ENCODE results near the gene FGD6.
"Not testable (repeated sequence)": the region's sequence is repeated elsewhere in the genome, so short reads cannot be mapped to it uniquely, and the experiment has no call there.

The FGD6 gene

DNA sequence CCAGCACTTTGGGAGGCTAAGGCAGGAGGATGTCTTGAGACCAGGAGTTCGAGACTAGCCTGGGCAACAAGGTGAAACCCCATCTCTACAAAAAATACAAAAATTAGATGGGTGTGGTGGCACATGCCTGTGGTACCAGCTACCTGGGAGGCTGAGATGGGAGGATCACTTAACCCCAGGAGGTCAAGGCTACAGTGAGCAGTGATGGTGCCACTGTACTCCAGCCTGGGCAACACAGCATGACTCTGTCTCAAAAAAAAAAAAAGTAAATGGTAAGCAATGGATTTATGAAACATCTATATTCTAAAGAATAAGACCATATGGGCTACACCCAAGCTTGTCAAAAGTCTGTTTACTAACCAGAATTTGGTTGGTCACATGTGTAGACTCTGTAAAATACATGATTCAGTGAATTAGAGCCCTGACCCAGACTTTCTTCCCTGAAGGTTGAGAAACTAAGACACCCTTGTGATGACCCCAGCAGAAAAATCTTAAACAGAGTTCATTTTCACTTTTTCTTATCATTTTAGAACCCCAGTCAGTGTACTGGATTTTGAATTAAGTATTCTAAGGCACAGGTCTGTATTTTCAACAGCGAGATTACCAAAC lies 12.1 kb downstream of the FGD6 start:
- no peak for DNase-seq

DNA sequence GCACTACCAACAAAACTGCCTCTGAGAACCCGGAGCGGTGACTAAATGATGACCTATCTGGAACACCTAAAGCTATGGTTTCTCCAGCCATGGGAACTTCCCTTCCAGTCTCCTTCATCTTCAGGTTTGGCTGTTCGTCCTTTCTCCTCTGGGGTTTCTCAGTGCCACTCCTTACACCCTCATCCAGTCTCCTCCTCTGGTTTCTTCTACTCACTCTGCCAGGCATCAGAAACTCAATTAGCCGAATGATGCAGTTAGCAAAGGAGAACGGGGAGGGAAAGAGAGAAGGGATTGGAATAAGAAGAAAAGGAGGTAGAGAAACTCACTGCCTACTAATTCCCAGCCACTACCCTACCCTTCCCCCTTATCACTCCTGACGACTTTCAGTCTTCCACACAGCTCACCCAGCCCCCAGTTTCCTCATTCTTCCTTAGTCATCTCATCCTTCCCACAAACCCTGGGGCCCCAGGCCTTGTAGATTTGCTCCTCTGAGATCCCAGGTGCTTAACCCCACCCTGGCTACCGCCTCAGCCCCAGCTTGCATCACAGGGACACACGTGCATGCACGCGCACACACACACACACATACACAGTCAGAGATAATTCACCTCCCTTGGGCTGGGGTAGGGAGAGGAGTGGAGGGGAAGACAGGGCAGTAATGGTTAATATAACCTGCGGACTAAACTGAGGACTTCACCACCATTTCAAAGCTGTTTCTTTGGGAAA lies 13.0 kb downstream of the FGD6 start:
- DNase-seq = peak in 1 of 14 donors; percentile 17

DNA sequence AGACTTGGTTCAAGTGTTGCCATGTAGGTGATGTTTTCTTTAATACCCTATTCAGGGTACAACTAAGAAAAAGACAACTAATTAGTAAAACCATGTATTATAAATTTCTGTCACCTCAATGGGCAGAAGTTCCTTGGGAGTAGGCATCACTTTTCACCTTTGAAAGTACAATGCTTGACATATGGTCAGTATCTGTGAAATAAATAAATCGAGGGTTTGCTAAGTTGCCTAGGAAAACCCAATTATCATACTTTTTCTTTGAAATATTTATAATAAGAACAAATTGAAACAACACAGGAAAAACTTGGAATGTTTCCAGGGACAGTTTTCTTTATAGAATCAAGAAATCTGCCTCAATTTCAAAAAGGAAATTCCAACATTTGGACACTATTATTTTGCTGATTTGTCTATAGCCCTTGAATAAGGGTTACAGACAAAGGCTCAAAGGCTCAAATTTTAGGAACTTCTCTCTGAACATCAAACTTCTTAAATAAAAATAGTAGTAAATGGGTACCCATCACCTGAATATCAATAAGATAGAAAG lies 13.7 kb downstream of the FGD6 start:
- no peak for DNase-seq

DNA sequence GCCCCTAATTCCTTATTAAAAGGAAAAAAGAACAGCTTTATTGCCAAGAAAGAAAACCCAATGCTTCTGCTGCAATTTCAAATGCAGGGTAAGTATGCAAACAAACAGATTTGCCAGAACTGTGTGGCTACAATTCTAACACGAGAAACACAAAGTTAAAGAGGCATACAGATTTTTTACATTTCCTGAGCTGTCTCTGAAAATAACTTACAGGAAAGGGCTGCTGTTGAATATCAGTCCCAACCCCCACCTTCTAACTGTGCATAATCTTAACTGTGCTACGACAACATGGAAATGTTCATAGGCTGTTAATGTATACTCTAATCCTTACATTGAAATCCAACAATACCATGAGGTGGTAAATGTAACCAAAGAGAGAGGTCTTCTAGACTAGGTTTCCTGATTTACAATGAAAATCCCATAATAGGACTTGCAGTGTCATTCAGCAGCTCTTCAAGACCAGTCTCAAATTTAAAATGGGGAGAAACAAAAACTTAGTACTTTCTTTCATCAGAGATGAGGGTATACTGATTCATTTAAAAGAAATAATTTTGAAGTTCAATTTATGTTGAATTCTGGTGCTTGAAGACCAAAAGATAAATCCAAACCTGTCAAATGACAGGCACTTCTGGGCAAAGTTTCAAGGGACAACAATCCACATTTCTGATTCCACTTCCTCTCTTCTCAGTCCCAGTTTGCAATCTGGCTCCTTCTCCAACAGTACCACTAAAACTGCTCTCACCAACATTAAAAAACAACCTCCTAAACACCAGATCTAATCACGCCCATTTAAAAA lies 14.4 kb downstream of the FGD6 start:
- DNase-seq = peak in 1 of 14 donors; percentile 6

DNA sequence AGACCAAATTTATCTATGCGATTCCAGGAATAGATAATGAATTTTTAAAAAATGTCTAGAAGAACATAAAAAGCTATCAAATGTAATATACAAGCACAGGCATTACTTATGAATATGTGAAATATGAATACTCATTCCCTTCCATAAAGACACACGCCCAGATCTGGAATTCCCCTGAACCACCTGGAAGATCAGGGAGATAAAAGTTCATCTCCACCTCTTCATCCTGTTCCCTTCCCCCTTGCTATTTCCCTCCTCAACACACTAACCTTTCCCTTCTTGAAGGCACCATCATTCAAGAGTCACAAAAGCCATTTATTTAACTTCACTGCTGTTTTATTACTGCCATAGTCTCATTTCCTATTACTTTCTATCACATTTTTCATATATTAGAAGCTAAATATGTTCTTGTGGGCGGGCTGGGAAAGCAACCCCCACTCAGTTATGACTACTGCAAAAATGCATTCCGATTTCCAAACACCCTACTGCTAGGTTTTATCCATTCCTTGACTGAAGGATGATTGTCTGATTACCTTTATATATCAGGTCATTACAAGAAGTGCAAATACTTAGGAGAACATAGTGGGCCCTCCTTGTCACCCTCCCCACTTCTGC lies 16.1 kb downstream of the FGD6 start:
- no peak for DNase-seq

DNA sequence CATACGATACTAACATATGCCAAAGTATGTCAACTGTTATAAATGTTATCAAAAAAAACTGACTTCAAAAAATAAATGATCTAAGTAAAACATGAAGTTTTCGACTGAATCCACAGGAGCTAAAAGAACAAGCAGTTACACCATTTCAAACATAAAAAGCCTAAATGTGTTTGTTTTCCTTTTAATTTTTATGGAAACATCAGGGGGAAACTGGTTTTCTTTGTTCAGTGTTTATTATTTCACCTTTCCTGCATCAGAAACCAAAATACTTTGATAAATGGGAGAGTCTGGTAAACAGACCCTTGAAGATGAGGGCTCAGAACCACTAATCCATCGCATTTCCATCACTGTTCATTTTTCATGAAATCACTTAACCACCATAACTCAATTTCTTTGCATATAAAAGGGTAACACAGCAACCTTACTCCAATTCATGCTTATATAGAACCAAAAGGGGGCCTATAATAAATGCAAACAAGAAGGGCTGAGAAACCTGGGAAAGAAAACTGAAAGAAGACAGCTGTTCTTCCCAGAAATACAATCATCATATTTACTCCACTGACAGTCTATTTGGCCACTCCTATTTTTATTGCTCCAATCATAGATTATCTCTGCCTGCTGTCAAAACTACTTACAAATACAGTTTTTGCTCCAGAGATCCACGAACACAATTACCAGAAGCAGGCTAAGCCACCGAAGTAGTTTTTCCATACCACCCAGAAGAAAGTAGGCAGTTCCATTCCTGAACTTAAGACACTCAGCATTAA lies 17.0 kb downstream of the FGD6 start:
- DNase-seq = no peak

DNA sequence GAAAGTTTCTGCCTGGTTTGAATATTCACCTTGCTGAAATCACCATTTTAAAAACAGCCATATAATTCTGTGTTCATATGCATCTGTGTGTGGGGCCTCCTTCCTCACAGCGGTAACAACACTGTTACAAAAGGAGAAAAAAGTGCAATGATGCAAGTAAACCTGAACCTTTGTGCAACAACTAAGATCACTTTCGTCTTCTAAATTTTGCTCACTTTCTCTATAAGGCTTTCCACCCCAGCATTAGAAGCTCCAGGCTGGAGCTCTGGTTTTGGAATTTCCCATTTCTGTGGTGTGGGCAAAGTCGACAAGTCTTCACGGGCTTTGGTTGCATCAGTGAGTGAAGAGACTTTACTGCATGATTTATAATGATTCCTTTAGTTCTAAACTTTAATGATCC lies 18.4 kb downstream of the FGD6 start:
- no peak for DNase-seq

DNA sequence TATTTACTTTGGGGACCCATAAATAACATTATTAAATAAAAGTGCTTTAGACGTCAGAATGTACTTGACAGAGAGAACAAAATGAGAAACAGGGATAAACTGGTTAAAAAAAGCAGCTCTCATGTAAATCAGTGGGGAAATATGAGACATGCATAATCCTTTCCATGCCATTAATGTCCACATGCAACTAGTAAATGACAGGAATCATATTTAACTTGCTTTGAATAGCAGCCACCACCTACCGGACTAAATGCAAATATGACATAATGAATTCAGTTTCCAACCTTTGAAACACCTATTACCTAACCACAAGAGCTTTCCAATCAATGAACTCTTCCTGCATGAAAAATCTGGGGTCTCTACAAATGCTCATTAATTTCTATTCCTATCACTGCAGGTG lies 19.6 kb downstream of the FGD6 start:
- DNase-seq = no peak

DNA sequence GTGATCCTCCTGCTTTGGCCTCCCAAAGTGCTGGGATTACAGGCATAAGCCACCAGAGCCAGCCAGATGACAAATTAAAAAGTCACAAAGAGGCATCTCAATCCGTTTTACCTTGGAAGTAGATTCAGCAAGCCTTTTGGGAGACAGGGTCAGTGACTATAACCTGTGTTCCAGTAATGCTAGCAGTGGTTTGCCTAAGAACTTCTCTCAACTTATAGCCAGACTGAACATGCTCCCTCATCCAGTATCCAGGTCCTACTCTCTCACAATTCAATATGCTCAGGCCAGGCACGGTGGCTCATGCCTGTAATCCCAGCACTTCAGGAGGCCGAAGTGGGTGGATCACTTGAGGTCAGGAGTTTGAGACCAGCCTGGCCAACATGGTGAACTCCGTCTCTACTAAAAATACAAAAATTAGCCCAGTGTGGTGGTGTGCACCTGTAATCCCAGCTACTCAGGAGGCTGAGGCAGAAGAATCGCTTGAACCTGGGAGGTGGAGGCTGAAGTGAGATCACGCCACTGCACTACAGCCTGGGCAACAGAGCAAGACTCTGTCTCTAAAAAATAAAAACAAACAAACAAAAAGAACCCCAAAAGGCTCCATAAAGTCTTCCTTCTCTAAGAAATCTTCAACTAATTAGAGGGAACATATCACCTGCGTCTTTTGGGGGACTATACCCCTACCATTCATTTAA lies 20.2 kb downstream of the FGD6 start:
- DNase-seq = not testable (repeated sequence)

DNA sequence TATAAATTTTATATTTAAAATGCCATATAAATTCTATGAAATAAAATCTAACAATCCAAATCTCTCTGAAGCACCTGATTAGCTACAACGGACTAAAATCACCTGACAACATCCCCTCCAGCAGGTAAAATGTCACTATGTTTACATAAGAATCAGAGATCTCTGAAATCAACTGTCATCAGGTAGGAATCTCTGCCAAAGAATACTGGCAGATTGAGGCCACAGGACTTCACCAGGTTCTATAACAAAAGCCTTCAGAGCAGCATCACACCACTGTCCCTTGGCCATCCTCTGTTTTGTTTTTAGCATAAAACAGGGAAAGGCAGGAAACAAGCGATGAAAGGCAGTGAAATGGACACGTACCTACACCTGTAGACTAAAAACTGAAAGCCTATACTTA lies 22.1 kb downstream of the FGD6 start:
- DNase-seq = no peak

DNA sequence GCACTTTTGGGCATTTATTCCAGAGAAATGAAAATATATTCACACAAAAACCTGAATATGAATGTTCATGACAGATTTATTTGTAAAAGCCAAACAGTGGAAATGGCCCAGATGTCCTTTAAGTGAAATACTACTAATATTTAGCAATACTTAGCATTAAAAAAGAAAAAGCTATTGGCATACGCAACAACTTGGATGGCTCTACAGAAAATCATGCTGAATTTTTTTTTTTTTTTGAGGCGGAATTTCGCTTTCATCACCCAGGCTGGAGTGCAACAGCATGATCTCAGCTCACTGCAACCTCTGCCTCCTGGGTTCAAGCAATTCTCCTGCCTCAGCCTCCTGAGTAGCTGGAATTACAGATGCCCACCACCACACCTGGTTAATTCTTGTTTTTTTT lies 24.1 kb downstream of the FGD6 start:
- no peak for DNase-seq

DNA sequence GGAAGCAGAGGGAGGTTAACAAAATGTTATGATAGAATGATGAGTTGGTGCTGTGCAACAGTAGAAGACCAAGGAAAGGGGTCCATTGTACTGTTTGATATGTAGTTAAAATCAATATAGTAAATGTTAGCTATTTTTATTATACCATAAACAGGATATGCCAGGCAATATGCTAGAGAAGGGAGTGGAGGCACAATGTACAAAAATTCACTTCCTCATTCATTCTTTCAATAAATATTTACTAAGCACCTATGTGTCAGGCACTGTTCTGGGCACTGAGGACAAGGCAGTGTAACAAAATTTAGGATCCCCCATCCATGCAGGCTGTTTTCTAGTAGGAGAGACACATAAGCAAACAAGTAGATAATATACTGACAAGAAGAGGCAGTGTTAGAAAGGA lies 25.0 kb downstream of the FGD6 start:
- DNase-seq = no peak

DNA sequence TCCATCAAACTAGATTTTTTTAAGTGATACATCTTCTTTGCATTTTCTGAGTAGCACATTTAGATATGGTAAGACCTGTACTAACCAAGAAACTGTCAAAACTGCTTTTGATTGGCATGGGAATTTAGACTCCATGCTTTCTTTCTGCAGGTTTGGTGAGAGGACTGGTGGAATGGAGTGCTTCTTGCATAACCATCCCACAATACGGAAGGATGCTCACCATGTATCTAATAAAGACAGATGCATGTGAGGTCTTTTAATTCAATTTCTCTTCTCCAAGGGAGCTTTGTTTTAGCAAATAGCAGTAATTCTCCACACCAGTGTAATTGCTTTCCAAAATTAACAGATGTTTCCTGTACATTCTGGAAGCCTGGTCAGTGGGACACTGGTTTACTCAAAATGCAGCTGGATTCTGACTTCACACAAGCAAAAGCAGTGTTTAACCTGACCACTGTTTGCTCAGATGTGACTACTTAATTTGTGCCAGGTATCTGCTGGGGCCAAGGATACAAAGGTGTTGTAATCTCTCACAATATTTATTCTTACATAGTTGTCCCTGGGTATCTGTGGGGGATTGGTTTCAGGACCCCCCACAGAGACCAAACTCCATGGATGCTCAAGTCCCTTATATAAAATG lies 26.1 kb downstream of the FGD6 start:
- DNase-seq = no peak

DNA sequence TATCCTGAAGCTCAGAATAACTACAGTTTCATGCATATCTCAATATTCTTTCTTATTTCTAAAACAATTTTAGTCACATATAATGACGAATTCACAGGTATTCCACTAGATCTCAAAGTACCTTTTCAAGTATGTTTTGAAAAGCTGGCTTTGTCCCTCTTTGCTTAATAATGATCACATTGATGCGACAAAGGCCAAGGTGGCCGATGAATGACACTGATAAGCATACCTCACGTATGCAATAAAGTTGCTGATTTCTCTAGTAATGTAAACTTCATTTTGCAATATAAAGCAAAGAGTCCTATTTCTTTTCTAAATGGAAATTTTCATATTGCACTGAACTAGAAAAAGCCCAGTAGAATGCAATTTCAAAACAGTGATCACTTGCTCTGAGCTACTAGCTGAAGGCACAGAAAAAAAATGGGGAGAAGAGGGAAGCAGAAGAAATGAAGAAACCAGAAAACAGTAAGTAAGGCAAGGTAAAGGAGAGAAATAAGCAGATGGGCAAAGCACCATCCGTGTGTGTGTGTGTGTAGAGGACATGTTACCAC lies 29.3 kb downstream of the FGD6 start:
- no peak for DNase-seq

DNA sequence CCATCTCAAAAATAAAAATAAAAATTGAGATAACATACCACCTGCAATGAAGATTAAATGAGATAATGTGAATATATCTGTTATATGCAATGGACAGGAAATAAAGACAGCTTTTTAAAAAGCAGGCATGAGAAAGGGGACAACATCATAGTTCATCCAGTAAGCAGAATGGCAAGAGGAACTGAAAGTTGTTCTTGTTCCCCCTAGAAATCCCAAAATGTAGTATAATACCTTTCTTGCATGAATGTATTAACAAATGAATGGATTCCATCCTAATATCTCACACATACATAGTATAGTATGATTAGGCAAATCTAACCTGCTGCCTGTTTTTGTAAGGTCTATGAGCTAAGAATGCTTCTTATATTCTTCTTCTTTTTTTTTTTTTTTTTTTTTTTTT lies 31.4 kb downstream of the FGD6 start:
- DNase-seq = no peak

DNA sequence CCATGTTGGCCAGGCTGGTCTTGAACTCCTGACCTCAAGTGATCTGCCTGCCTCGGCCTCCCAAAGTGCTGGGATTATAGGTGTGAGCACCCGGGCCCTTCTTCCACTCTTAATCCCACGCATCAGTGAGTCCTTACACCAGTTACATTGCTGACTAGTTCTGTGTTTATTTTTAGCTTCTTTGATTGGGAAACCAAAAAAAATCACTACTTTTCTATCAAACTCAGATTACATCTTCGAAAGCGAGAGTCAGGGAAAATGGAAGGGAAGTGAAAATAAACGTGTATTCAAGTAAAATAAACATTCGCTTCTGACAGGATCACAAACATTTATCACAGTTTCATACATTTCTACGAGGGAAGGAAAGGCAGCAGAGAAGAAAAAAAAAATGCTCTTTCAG lies 32.2 kb downstream of the FGD6 start:
- DNase-seq = no peak

DNA sequence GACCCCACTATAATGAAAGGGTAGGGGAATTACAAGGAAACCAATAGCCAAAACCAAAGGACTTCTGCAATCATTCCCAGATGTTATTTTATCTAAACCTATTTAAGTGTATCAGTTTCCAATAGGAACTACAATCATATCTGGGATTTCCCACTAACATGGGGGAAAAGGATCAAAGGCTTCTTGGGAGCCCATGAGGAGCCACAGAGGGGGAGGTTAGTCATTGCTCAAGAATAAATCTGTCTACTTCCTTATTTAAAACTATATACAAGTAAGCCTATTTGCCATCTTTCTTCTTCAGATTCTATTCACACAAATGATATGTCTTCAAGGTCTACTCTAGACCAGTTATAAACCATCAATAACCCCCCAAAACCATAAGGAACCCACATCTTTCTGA lies 33.1 kb downstream of the FGD6 start:
- no peak for DNase-seq

DNA sequence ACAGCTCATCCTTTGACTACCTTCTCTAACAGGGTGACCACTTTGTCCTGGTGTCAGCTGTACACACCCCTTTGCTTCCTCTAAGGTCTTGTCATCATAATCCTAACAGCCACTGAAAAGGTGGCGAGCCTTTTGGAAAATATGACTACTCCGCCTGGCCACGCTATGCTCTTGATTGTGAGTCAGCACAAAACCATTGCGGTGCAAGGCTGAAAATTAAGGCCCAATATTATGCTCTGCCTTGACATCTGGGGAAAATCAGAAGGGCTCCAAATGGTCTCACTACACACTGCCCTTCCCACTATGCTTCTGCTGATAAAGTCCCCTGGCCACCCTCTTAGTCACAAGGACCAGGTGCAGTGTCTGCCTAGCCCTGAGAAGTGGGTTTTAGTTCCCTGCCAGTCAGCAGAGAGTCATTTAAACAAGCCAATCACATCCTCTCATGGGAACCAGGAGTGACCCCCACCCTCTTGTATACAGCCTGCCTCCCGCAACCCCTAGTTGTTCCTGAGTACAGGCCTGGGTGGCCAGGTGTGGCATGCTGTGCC lies 34.3 kb downstream of the FGD6 start:
- DNase-seq = no peak

DNA sequence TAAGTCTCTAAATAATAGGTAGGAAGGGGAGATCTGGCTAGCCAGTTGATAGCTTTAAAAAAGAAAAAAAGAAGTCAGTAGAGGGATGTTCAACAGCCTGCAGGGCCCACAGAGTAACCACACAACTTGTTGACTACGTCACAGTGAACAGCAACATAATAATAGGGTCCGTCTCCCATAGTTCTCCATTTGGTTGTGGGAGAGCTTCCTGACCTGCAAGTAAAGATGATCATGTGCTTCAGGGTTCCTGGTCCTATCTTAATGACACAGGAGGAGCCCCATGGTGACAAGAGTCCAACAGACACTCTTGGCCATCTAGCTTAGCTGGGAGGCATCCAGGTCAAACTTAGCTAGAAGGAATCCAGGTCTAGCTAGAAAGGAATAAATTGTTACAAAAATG lies 36.2 kb downstream of the FGD6 start:
- no peak for DNase-seq

DNA sequence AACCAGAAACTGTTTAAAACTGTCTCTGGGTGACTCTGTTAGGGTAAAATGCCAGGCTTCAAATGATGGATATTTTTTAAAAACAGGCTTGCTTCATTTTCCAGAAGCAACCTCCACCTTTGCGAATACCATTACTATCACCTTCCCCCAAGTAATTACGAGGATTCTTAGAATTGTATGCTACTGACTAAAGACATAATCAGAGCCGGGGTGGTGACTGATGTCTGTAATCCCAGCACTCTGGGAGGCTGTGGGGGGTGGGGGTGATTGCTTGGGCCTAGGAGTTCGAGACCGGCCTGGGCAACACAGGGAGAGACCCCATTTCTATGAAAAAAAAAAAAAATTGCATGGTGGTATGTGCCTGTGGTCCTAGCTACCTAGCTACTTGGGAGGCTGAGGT lies 38.3 kb downstream of the FGD6 start:
- DNase-seq = no peak

DNA sequence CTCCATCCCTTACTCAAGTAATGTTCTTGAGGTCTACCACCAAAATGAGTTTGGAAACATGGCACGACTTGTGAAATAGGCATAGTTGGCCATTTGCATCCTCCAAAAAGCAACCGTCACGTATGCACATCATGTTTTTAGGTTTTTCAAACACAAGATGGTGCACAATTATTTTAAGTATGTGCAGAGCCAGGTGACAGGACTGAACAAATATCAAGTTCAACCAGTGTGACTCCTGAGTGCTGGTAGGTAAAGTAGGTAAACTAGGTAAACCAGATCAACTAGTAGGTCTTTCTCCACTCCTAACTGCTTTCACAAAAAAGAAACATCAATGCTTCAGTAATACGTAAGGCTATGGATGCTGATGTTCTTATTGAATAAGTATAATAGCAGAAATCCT lies 39.1 kb downstream of the FGD6 start:
- no peak for DNase-seq
